Stimulated activated CD8-positive, alpha-beta memory T cell treated with anti-CD3 and anti-CD28 coated beads, Interleukin-4, amount 100 ng/mL, for 24 hours (primary cell): ENCODE data around the gene NR5A2.

Source experiments
- DNase-seq: peaks from one replicate; pipeline ENCODE4 v3.0.0-alpha.2; 2020; ENCODE audit warnings: low read depth

Gene NR5A2

GRCh38 chr1:200036619-200037270 is 9.2 kb downstream of the NR5A2 start:
- no peak for DNase-seq

- no peak for DNase-seq
These were observed 10.0 kb downstream of the NR5A2 start for GRCh38 chr1:200037501-200037900.

- no peak for DNase-seq
These were observed 10.4 kb downstream of the NR5A2 start for GRCh38 chr1:200037904-200038303.

GRCh38 chr1:200038325-200038980 is 10.9 kb downstream of the NR5A2 start:
- no peak for DNase-seq

GRCh38 chr1:200038981-200039848 is 11.7 kb downstream of the NR5A2 start:
- DNase-seq = no peak

- no peak for DNase-seq
These were observed 12.5 kb downstream of the NR5A2 start for GRCh38 chr1:200039849-200040474.

GRCh38 chr1:200040481-200041138 is 13.1 kb downstream of the NR5A2 start:
- DNase-seq = no peak

GRCh38 chr1:200041337-200042118 is 14.0 kb downstream of the NR5A2 start:
- no peak for DNase-seq

GRCh38 chr1:200042119-200042551 is 14.6 kb downstream of the NR5A2 start:
- DNase-seq = no peak

- no peak for DNase-seq
These were observed 15.2 kb downstream of the NR5A2 start for GRCh38 chr1:200042552-200043335.

GRCh38 chr1:200043336-200043668 is 15.8 kb downstream of the NR5A2 start:
- DNase-seq = no peak

- DNase-seq = no peak
These were observed 18.6 kb downstream of the NR5A2 start for GRCh38 chr1:200046115-200046514.

- DNase-seq = no peak
These were observed 20.7 kb downstream of the NR5A2 start for GRCh38 chr1:200048244-200048643.

- no peak for DNase-seq
These were observed 22.3 kb downstream of the NR5A2 start for GRCh38 chr1:200049810-200050209.

- DNase-seq = no peak
These were observed 24.1 kb downstream of the NR5A2 start for GRCh38 chr1:200051620-200052019.

GRCh38 chr1:200053091-200053490 is 25.6 kb downstream of the NR5A2 start:
- no peak for DNase-seq

- no peak for DNase-seq
These were observed 26.1 kb downstream of the NR5A2 start for GRCh38 chr1:200053646-200054045.

GRCh38 chr1:200058341-200058740 is 30.8 kb downstream of the NR5A2 start:
- no peak for DNase-seq

GRCh38 chr1:200062143-200062542 is 34.6 kb downstream of the NR5A2 start:
- no peak for DNase-seq

GRCh38 chr1:200072636-200073285 is 45.3 kb downstream of the NR5A2 start:
- DNase-seq = no peak
